NCI-H2196 treated with DMSO at 0.1 percent for 48 hours (cell line): ENCODE results near the gene COBL.

ENCODE experiments used
- DNase-seq: peaks from one replicate; lab custom pipeline; 2025; ENCODE audit not compliant: unreplicated experiment; lab: John Stamatoyannopoulos, UW

The COBL gene

DNA sequence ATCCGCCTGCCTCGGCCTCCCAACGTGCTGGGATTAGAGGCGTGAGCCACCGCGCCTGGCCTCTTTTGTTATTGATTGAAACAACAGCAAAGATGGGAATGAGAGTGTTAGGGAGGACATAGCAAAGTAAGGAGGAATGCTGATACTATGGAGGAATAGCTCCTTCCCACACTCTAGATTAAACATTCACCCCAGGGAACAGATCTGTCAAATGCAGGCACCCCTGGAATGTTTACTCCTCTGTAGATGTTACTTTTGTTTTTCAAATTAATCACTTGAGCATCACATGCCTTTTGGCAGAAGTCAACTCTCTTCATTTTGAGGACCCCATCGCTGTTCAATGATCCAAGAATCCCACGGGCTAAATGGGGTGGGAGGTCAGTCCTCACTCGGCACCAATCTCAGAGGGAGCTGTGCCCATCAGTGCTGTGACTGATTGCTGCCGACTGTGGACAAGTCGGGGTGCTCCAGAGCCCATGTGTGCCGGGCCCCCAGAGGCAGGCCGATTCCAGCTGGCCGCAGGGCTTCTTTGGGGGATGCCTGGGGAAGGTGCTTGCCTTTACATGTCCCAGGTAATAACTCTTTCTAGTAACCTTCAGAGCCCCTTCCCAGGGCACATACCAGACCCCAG lies 10.2 kb upstream of the COBL start:
- DNase-seq, result no peak

DNA sequence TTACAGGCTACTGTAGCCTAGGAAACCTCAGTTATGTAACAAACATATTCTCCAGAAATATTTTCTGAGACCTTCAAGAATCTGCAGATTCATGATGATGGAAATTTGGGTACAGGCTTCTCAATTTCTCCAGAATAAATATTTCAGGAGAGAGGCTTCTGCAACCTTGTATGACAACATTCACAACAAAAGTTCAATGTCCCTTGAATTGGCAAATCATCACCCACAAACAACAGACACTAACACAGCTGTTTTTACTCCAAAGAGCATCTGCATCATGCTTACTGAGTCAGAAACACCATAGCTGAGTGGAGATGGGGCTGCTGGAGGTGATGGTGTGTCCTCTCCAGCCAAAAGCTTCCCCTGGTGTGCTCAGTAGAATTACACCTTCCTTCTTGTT lies 9.3 kb upstream of the COBL start:
- no peak for DNase-seq

DNA sequence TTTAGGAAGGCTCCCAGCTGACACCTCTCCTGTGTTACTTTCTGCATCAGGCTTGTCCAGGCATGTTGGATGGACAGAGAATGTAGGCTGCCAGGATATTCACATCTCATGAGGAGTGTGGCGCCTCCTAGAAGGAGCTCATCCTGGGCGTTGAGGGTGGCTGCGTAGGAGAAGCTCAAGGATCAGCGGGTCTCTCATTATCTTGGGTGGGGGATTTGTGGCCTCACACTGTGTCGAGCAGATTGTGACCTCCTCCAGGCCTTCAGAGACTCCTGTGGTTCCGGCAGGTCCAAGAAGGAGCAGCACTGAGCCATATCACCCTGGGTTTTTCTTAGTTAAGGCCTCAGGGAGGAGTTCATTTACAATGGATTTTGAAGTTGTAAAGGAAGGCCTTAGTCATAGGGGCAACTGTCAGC lies 8.7 kb upstream of the COBL start:
- DNase-seq, result no peak

DNA sequence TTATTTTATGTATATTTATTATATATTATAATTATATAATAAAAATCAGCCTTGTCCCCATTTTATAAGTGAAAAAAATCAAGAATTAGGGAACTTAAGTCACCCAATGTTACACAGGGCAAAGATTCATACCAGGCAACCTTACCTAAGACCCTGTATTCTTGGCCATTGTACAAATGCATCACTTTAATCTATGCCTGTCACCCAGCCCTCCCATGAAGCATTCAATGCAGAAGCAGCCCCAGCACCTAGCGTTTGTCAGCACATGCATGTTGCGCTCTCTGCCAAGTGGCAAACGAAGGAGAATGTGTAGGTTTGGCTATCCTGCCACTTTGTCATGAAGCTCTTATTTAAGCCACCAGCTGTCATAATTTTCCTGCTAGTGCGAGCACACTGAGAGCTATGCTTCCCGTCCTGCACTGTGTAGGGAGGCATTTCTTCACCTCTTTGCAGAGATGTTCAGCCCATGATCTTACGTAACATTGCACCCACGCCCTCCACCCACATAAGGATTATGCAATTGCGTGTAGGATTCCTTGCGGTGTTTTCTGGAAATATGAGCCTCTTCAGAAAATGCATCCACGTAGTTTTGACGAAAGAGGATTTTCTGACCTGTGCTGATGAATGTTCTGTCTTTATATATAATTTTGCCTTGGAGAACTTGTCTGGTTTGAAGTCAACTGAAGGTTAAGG lies 7.7 kb upstream of the COBL start:
- no peak for DNase-seq

DNA sequence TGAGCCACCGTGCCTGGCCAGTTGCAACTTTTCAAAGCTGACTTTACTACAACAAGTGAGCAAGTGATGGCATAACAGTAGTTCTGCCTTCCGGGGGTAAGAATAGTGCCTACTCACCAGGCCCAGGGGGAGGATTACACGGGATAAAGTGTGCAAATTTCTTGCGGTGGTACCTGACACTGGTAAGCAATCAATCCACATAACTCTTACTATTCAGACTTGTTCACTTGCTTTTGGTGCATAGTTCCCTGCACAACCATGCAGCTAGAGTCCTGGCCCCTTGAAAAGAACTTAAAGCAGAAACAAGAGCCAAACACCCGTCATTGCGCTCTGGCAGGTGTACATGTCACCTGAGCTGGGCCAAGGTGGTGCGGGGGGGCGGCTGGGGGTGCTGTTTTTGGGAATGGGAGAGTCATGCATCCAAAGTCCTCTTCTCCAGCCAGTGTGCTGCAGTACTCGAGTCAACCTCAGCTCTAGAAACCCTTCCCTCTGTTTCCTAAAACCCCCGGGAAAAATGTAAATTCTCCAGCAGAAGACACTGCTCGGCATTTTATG lies 5.4 kb upstream of the COBL start:
- DNase-seq, result no peak

DNA sequence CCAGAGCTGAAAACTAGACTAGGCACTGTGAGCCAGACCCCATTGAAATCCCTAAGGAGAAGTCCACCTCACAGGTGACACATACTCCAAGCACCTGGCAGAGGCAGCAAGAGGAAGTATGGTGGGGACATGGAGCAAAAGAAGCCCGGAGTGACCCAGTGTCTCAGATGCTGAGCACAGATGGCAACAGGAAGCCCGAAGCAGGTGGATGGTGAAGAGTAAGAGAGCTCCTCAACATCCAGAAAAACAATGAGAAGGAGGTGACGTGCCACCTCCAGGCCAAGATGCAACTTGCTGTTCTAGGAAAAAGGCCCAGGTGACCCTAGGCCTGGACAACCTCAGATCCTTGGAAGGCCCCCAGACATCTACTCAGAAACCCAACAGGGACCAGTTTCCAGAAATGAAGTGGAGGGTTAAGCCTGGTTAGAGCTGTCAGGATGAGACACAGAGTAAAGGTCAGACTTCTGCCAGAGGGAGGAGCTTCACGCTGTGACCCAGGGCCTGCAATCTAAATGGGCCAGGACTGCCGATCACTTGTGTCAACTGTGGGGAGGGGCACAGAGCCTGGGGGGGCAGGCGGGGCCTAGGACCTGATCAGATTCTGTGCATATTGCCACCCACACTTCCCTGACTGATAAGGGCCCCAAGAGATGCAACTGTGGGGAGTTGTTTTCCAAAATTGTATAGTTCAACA lies 2.4 kb upstream of the COBL start:
- no peak for DNase-seq

DNA sequence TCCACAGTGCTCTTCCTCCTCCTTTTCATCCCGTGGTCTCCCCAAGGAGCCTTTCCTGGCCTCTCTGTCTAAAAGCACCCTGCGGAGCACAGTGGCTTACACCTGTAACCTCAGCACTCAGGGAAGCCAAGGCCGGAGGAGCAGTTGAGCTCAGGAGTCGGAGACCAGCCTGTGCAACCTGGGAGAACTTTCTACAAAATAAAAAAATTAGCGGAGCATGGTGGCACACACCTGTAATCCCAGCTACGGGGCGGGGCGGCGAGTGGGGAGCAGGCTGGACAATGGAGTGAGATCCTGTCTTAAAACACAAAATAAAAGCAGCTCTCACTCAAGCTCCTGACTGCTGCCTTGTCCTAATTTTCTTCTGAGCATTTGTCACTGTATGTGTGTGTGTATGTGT lies 1.4 kb upstream of the COBL start:
- no peak for DNase-seq

DNA sequence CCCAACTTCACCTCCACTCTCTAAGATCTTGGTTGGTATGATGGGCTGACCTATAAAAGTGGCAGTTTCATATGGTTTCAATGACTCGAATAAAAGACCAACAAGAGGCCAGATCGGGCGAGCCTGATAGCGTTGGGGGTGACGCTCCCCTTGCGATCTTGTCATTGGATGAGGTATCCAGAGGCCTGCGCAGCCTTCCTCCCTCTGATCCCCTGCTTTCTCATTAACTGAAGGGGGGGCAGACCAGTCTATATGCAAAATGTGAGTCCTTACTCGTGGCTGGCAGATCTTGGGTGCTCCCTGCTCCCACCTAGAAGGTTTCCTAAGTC lies 937 bp upstream of the COBL start:
- DNase-seq, result no peak

DNA sequence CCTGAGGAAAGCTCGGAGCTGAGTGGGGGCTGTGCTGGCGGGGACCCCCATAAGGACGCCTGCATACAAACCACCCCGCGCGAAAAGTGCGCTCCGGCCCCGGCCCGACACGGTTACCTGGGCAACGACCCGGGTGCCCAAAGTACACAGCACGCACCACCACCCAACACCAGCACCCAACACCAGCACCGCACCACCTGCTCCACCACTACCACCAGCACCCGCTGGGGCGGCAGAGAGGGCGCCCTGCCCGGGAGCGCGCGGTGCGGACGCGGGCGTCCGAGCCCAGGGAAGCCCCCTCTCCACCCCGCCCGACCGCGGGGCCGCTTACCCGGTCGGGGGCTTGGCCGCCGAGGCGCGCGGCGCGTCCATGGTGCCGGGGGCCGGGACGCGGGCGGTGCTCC lies 345 bp downstream of the COBL start:
- no peak for DNase-seq

DNA sequence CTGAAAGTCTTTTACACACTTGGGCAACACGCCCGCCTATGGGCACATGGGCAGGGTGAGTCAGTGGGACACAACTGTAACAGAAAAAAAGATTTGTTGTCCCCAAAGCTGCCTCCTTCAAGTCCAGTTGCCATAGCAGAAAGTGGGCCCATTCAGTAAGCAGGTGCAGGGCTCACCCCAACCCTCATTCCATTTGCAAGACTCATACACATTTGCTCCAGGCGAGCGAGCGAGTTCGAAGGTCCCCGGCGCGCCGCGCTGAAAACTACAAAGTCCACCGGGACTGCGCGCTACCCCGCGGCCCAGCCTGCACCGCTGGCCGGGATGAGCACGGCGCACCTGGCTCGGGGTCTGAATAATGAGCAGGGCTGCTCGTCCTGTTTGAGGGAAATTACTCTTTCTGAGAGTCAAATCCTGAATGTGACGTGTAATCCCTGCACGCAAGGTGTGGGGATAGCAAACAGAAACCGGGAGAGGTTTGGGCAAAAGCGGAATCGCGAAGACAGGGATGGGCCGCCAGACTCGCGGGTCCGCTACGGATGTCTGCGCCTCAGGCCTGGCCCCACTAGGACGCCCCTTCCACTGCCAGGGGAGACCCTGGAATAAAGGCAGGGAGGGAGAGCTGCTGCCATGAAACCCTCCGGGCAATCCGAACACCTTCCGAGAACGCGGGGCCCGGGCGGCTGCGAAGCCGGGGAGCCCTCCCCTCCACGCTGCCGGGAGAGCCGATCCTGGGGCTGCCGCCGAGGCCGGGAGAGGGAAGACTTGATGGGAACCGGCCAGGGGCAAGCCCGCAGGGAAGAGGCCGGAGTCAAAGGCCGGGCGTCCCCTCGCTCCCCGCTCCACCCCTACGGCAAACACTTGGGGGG lies 982 bp downstream of the COBL start:
- DNase-seq, result no peak

DNA sequence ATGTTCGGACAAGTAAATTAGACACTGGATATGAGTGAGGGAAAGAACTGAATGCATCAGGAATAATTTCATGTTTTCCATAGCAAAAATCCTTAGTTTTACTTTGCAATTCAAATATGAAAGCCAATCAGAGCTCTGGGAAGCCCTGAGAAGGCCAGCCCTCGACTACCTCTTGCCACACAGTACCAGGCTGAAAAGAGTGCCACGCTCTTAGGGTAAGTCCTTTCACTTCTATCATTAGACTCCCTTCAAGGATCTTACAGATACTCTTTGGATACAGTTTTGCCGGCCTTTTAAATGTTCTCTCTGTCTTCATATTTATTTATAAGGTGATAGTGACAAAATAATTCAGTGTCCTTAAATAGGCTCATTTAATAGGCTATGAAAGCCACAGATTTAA lies 1.9 kb downstream of the COBL start:
- no peak for DNase-seq

DNA sequence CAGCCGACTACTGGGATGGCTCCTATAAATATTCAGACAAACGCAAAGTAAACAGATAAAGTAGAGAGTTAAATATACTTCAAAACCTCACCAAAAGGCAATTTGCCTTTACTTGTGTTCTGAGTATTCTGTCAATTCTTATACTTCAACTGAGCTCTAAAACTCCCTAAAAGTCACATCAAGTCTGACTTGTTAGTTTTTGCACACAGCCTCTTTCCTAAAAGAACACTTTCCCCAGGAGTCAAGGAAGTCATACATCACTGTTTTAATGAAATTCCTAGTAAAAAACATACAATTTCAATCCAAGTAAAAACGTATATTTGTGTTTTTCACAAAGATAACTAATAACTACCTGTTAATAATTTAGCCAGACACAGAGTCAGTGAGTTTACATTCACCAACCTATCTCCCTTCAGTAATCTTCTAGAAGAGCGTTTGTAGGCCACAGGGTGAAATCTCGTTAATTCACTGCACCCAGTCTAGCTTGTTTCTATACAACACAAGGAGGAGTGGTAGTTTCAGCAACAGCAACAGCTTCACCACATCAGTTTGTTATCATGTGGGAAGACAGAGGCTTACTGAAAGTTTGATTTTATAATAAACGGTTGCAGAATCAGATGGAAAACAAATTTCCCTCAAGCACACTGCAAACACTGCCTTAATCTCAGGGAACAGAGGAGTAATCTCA lies 2.7 kb downstream of the COBL start:
- DNase-seq, result no peak

DNA sequence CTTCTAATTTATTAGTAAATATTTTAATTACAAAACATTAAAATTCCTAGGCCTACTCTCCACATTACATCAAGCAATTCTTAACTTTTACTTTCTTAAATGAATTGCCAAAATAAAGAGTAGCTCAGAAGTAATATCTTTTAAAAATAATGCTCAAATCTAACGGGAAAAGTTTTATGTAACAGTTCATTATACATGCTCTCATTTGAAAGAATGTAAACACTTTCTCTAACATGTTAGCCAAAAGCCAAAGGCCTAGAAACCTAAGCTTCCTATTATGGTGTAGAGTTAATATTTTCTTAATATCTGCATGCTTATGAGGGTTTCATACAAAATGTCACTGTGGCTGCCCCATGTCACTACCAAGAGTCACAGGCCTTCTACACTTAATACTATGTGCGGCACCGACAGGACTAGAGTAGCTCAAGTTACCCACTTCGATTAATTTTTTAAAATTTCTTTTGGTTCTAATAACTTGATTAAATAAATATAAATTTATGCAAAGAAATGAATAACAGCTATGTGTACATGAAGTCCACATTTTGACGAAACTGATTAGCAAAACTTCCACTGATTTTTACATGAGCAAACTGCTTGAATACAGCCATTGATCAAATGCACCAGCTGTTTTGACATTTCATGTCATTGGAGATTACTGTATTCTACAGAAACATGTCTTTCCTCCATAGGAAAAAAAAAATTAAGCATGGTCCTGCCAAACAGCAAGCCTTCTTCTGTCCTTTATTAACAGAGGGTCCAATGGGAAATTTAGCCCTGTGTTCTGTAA lies 3.5 kb downstream of the COBL start:
- DNase-seq, result no peak

DNA sequence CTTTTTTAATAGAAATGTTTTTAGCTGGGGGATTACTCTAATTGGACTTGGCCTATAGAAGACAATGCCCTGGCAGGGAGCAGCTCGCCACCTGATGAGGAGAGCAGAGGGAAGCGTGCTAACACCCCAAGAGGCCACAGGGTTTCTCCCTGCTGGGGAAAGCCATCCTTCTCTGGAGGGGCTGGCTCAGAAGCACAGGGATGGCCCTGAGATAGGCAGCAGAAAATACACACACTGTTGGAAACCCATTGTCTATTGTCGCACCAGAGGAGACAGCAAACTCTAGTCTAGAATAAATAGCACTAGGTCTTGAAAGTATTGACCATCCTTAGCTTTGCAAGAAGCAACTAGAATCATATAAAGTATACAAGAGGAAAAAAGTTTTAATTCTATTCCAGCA lies 5.4 kb downstream of the COBL start:
- DNase-seq, result no peak

DNA sequence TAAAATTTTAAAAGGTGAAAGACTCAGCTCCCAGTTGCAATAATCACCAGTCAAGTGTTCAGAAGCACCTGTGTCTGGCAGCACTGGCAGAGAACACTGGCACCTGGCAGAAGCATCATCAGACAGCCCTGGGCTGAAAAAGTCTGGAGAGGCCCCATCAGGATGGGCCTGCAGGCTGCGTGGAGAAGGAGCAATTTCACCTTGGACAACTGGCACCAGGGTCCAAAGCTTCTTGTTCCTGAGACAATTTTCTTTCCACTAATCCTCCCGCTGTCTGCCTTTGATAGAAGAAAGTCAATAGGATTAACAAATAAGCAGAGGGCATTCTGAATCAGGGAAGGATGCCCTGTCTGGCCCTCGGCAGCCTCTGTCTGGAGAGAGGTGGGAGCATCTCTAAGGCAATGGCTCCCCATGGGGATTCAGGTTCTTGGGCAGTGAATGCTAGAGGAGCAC lies 6.5 kb downstream of the COBL start:
- no peak for DNase-seq

DNA sequence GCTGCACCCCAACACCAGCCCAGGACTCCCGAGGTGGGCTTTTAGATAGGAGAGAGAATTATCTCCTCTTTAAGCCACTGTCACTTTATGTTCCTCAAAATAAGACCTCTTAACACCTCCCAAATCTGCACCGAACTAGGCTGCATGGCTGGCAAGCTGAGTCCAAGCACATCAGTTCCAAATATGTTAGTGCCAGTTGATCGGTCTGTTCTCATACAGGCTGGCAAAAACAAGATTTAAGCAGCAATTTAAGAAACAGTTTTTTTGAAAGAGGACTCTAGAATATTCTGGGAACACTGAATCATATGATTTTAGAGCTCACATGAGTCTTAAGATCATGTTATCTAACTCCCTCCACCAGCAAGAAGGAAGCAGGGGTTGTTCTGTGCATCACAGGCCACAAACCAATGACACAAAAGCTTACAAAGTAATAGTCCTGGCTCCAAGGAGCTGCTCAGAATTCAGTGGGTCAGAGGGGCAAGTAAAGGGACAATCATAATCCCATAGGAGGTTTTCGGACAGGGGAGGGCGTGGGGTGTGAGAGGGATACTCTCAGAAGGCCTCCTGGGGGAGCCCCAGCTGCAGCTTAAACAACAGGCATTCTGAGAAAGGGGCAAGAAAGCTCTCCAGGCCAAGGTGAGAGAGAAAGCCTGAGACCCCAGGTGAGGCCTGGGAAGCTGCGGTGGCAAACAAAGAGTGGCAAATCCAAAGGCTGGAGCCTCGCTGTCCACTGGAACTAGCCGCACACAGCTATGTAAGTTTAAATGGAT lies 7.1 kb downstream of the COBL start:
- no peak for DNase-seq

DNA sequence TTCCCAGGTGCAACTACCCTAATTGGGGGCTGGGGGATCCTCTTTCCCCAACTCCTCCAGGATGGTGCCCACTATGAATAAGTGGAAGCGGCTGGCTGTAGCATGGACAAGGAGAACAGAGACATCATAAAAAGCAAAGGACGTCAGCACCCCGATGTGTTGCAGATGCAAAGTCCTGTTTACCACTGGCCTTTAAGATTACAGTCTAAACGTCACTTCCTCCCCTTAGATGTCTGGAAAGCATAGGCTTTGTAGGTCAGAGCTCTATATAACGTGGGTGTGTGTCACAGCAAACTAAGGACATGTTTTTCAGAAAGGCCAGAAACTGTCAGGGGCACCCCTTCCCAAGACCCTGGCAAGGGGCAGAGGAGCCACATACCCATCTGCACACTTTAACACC lies 7.9 kb downstream of the COBL start:
- no peak for DNase-seq

DNA sequence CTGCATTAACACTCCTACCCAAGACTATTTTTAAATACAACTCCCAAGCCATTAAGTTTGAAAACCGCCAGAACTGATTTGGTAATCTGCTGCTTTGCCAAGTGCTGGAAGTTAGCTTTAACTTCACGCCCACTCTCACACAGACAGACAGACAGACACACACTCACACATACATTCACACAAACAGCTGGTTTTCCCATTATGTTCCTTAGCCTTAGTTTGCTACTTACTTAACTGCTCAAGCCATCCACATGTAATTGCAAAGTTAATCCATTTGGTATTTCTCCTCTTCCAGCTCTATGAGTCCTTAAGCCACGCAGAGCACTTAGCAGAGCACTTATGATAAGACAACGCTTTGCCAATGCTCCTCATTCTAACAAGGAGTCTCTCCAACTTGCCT lies 8.3 kb downstream of the COBL start:
- no peak for DNase-seq

DNA sequence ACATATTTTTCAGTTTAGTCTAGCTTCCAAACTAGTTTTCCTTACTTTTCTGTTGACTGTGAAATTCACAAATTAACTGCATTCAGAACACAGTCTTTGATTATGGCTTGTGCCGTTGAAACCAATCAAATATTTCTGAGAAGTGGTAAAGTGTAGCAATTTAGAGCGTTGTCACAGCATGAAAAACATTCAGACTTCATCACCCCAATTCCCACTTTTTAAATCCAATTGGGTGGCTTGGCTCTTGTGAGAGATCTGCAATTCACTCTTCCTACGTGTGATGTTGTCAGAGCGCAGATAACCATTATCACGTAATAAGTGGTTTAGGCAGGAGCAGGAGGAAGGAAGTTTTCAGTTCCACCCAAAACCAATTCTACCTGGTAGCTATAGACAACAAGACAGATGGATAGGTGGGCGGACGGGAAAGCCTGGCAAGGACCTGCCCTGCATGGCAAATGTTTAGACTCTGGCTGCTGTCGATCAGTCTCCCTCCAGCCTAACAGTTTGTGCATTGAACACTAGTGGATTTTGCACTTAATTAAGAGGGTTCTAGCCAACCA lies 8.9 kb downstream of the COBL start:
- no peak for DNase-seq
